ENCODE results near the gene KMO.
A peak's percentile ranks its signal among the peaks of the same experiment; 100 is the strongest.

KMO gene

GRCh38 chr1:241627453-241628259 lies 95.5 kb downstream of the KMO start:
- no peak for DNase-seq

- no peak for DNase-seq
Observed at GRCh38 chr1:241630005-241630404, 97.8 kb downstream of the KMO start.

- DNase-seq, result no peak
Observed at GRCh38 chr1:241630476-241630875, 98.3 kb downstream of the KMO start.

- no peak for DNase-seq
Observed at GRCh38 chr1:241630899-241631298, 98.7 kb downstream of the KMO start.

- no peak for DNase-seq
Observed at GRCh38 chr1:241631674-241632073, 99.5 kb downstream of the KMO start.

GRCh38 chr1:241632987-241633386 lies 100.8 kb downstream of the KMO start:
- no peak for DNase-seq

GRCh38 chr1:241635556-241636152 lies 103.5 kb downstream of the KMO start:
- DNase-seq, result no peak

GRCh38 chr1:241636291-241636690 lies 104.1 kb downstream of the KMO start:
- DNase-seq, result no peak

- DNase-seq, result no peak
Observed at GRCh38 chr1:241637046-241637590, 104.9 kb downstream of the KMO start.

- DNase-seq, result no peak
Observed at GRCh38 chr1:241637604-241638003, 105.4 kb downstream of the KMO start.

- no peak for DNase-seq
Observed at GRCh38 chr1:241638099-241638682, 106.0 kb downstream of the KMO start.

GRCh38 chr1:241638909-241639622 lies 106.9 kb downstream of the KMO start:
- DNase-seq, result peak; percentile 36

- DNase-seq, result peak; percentile 83
Observed at GRCh38 chr1:241639623-241640148, 107.5 kb downstream of the KMO start.

GRCh38 chr1:241640149-241640866 lies 108.1 kb downstream of the KMO start, which contains the start of the genes CHML and OPN3:
CHML (minus strand) TSS chr1:241640369; CDS start chr1:241635766, 4,603 bp downstream.
OPN3 (minus strand) TSS chr1:241640369; CDS start chr1:241640254, 115 bp downstream.
- peak; percentile 76 for DNase-seq

- no peak for DNase-seq
Observed at GRCh38 chr1:241640867-241641622, 108.9 kb downstream of the KMO start.

GRCh38 chr1:241641773-241642592 lies 109.8 kb downstream of the KMO start:
- no peak for DNase-seq

GRCh38 chr1:241642593-241642944 lies 110.4 kb downstream of the KMO start:
- DNase-seq, result no peak

- no peak for DNase-seq
Observed at GRCh38 chr1:241644259-241644658, 112.1 kb downstream of the KMO start.

GRCh38 chr1:241645199-241645598 lies 113.0 kb downstream of the KMO start:
- no peak for DNase-seq

Measured in right kidney (tissue), 1 donor.